HG03108 (cell line): Measurements from ENCODE around the gene SLC27A6.
"Not testable (repeated sequence)": the region's sequence is repeated elsewhere in the genome, so short reads cannot be mapped to it uniquely, and the experiment has no call there.

Experiments
- ATAC-seq: cut with Tn5 transposase; IDR thresholded peaks from one replicate; pipeline ENCODE4 v1.9.1; 2021; ENCODE audit warnings: moderate library complexity; ENCODE audit not compliant: unreplicated experiment

The SLC27A6 gene, protein sequence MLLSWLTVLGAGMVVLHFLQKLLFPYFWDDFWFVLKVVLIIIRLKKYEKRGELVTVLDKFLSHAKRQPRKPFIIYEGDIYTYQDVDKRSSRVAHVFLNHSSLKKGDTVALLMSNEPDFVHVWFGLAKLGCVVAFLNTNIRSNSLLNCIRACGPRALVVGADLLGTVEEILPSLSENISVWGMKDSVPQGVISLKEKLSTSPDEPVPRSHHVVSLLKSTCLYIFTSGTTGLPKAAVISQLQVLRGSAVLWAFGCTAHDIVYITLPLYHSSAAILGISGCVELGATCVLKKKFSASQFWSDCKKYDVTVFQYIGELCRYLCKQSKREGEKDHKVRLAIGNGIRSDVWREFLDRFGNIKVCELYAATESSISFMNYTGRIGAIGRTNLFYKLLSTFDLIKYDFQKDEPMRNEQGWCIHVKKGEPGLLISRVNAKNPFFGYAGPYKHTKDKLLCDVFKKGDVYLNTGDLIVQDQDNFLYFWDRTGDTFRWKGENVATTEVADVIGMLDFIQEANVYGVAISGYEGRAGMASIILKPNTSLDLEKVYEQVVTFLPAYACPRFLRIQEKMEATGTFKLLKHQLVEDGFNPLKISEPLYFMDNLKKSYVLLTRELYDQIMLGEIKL

DNA sequence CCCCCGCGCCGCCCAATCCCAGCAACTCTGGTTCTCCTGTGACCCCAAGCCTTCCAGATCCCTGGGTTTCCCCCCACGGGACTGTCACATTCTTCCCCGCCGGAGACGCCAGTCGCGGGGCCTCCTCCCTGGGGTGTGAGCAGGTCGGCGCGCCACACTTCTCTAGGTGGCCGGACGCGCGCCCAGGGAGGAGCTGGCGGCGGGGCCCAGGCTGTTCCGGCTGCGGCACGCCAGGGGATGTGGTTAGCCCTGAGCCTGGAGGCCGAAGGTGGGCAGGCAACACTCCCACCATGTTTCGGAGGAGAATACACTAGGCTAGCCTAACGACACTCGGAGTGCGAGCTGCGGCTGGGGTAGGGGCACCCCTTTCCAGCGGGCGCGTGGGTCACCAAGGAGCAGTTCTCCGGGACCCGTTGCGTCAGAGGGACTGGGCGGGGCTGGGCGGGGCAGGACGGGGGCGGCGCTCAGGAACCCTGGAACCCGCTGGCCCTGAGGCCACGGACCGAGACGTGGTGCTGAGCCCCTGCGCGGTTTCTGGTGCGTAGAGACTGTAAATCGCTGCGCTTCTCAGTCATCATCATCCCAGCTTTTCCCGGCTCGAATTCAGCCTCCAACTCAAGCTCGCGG lies at the start of gene SLC27A6:
Gene SLC27A6, plus strand, starts transcription at position 478 of the 627 bp plus-strand sequence. CDS start 650 bp downstream, outside the sequence.
- no peak for ATAC-seq

GRCh38 chr5:128919542-128919941 lies 45.7 kb upstream of the SLC27A6 start:
- no peak for ATAC-seq

- no peak for ATAC-seq
Measured at GRCh38 chr5:128920345-128921215, 44.7 kb upstream of the SLC27A6 start.

- no peak for ATAC-seq
Measured at GRCh38 chr5:128924299-128924698, 41.0 kb upstream of the SLC27A6 start.

DNA sequence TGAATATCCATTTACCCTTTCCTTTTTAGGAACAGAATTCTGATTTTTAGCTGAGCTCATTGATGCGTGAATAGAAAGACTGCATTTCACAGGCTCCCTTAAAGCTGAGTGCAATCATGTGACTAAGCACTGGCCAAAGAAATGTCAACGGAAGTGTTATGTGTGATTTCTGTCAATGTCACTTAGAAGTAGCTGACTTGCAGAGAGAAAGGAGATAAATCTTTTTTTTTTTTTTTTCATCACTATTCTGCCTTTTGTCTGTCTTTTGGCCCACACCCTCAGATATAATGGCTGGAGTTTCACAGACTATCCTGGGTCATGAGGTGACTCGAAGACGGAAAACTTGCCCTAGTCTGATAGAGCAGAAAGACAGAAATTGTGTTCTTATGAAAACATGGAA lies 39.3 kb upstream of the SLC27A6 start:
- ATAC-seq, result no peak

- no peak for ATAC-seq
Measured at GRCh38 chr5:128927644-128928043, 37.6 kb upstream of the SLC27A6 start.

DNA sequence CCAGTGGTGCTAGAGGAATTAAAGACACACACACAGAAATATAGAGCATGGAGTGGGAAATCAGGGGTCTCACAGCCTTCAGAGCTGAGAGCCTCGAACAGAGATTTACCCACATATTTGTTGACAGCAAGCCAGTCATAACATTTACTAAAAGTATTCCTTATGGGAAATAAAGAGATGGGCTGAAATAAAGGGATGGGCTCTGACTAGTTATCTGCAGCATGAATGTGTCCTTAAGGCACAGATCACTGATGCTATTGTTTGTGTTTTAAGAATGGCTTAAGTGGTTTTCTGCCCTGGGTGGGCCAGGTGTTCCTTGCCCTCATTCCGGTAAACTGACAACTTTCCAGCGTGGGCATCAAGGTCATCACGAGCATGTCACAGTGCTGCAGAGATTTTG lies 33.1 kb upstream of the SLC27A6 start:
- ATAC-seq, result not testable (repeated sequence)

- ATAC-seq, result not testable (repeated sequence)
Measured at GRCh38 chr5:128943100-128943499, 22.2 kb upstream of the SLC27A6 start.

- no peak for ATAC-seq
Measured at GRCh38 chr5:128949847-128950546, 15.3 kb upstream of the SLC27A6 start.

DNA sequence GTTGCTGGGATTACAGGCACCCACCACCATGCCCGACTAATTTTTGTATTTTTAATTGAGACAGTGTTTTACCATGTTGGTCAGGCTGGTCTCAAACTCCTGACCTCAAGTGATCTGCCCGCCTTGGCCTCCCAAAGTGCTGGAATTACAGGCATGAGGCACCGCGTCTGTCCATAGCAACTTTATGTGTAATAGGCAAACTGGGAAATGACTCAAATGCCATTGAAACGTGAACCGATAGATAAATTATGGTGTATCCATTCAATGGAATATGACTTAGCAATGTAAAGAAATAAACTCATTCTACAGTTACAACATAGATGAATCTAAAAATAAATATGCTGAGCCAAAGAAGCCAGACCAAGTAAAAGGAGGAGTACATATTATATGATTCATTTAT lies 14.0 kb upstream of the SLC27A6 start:
- not testable (repeated sequence) for ATAC-seq

DNA sequence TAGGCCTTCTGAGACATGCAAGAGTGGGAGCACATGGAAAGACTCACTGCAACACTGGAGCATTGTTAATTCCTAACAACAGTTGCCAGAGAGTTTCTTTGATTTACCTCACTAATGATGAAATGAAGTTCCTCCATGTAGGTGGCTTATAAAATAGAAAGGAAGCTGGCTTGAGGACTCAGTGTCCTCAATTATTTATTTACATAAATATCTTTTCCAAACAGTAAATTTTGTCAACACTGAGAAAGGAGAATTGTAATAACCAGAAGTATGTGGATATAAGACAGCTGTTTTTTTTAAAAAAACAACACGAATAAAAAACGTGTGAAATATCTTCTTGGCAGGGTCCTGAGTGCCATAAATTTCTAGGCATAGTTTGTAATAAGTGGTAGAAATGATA lies 9.1 kb upstream of the SLC27A6 start:
- ATAC-seq, result no peak

DNA sequence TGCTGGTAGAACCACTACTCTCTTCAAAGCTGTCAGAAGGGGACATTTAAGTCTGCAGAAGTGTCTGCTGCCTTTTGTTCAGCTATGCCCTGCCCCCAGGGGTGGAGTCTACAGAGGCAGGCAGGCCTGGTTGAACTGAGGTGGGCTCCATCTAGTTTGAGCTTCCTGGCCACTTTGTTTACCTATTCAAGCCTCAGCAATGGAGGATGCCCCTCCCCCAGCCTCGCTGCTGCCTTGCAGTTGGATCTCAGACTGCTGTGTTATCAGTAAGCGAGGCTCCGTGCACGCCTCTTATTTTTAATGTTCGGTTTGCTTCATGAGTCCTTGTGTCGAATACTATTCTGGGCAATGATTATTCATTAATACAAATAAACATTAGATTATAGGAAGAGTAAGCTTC lies 3.1 kb upstream of the SLC27A6 start:
- ATAC-seq, result no peak

DNA sequence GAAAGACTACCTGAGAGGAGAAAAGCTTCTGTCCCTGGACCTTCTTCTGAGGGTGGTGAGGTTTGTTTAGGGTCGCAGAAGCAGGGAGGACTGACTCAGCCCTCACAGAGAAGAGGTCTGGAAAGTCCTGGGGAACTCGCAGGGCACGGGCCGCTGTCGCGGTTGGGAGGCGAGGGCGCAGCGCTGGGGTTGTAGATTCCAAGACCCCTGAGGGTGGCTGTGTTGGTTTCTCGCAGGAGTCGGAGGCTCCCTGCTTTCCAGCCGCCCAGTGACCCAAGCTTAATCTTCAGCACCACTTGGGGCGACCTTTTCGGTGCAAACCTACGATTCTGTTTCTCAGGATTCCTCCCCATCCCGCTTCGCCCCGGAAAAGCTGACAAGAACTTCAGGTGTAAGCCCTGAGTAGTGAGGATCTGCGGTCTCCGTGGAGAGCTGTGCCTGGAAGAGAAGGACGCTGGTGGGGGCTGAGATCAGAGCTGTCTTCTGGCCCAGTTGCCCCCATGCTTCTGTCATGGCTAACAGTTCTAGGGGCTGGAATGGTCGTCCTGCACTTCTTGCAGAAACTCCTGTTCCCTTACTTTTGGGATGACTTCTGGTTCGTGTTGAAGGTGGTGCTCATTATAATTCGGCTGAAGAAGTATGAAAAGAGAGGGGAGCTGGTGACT lies 482 bp downstream of the SLC27A6 start:
- no peak for ATAC-seq

DNA sequence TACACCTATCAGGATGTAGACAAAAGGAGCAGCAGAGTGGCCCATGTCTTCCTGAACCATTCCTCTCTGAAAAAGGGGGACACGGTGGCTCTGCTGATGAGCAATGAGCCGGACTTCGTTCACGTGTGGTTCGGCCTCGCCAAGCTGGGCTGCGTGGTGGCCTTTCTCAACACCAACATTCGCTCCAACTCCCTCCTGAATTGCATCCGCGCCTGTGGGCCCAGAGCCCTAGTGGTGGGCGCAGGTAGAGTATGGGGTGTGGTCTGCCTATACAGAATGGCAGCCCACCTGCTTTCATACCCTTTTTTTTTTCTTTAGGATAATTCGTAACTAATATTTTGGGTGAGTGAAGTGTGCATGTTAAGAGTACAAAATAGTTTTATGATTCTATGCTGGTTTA lies 1.1 kb downstream of the SLC27A6 start:
- no peak for ATAC-seq

DNA sequence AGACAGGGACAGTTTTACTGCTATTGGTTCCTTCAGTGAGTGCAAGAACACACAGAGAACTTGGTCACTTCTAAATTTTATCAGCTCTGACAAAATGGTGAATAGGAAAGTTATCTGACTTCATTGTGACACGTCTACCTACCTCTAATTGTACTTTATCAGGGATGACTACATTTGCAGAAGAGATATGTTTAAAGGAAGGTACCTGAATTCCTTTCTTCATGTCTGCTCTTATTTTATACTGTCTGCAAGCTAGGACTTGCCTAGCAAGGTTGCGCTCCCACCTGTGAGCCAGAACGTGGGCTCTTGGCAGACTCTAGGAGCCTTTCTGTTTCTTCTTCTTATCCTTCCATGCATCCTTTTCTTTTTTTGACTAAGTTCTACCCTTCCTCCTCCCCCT lies 1.6 kb downstream of the SLC27A6 start:
- ATAC-seq, result no peak

DNA sequence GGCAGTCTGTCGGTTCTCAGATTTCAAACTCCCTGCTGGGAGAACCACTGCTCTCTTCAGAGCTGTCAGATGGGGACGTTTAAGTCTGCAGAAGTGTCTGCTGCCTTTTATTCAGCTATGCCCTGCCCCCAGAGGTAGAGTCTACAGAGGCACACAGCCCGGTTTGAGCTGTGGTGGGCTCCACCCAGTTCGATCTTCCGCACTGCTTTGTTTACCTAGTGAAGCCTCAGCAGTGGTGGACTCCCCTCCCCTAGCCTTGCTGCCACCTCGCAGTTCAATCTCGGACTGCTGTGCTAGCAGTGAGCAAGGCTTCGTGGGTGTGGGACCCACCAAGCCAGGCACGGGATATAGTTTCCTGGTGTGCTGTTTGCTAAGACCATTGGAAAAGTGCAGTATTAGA lies 8.0 kb downstream of the SLC27A6 start:
- ATAC-seq, result no peak

- no peak for ATAC-seq
Measured at GRCh38 chr5:128974567-128974966, 9.3 kb downstream of the SLC27A6 start.

GRCh38 chr5:128979761-128980160 lies 14.5 kb downstream of the SLC27A6 start:
- ATAC-seq, result no peak

GRCh38 chr5:128980917-128981316 lies 15.6 kb downstream of the SLC27A6 start:
- no peak for ATAC-seq

GRCh38 chr5:128984480-128984879 lies 19.2 kb downstream of the SLC27A6 start:
- no peak for ATAC-seq
